Brain microvascular endothelial cell (primary cell): ENCODE results near the gene MAPKAPK2.

Experiments
- DNase-seq: peaks from one replicate; pipeline ENCODE4 v3.0.0-alpha.2; 2020
- H3K27ac ChIP-seq: fragments of 250-450 bp; sonication (Bioruptor Pico); 2 replicates; pipeline ENCODE4 v1.5.1; 2020; ENCODE audit warnings: mild to moderate bottlenecking, moderate library complexity
- H3K27me3 ChIP-seq: fragments of 250-450 bp; sonication (Bioruptor Pico); replicated peaks from 2 replicates; pipeline ENCODE4 v1.5.1; 2020; ENCODE audit warnings: mild to moderate bottlenecking
- H3K36me3 ChIP-seq: fragments of 250-450 bp; sonication (Bioruptor Pico); replicated peaks from 2 replicates; pipeline ENCODE4 v1.5.1; 2020; ENCODE audit warnings: mild to moderate bottlenecking
- H3K4me3 ChIP-seq: 2 replicates; pipeline ENCODE4 v1.5.1; 2011; ENCODE audit warnings: low read depth, mild to moderate bottlenecking, control low read depth, low read length, moderate library complexity
- CTCF ChIP-seq: IDR thresholded peaks from 2 replicates; pipeline ENCODE4 v1.5.1; 2011; ENCODE audit warnings: low read depth, mild to moderate bottlenecking, moderate library complexity, low read length, control low read depth, inconsistent platforms; ENCODE audit errors: missing control alignments
- in situ Hi-C: cut with HindIII; loops from 2 replicates; pipeline ENCODE4 v1.10.0; 2017; ENCODE audit warnings: low sequenced_read_pairs, low pct_ligation_motif_present

Gene MAPKAPK2

GRCh38 chr1:206651958-206652890 lies 32.5 kb upstream of the MAPKAPK2 start:
- Histone ChIP-seq H3K4me3 (no peak overlapping the region), H3K27ac (no peak overlapping the region), H3K36me3 (peaks cover 16% of the 10 kb centered on the region), H3K27me3 (no peaks in the 10 kb centered on the region)
- no peak for TF ChIP-seq CTCF
- no peak for DNase-seq
- in situ Hi-C loops = no loop called here

- Histone ChIP-seq H3K36me3 (peaks cover 6% of the 10 kb centered on the region), H3K27ac (no peak overlapping the region), H3K27me3 (no peaks in the 10 kb centered on the region), H3K4me3 (no peak overlapping the region)
- in situ Hi-C loops = no loop called here
- no peak for DNase-seq
- no peak for TF ChIP-seq CTCF
Observed at GRCh38 chr1:206653715-206654459, 30.8 kb upstream of the MAPKAPK2 start.

GRCh38 chr1:206654828-206655227 lies 29.9 kb upstream of the MAPKAPK2 start:
- DNase-seq = no peak
- no peak overlapping the region for H3K27ac ChIP-seq
- no peaks in the 10 kb centered on the region for H3K27me3 ChIP-seq
- no peak overlapping the region for H3K4me3 ChIP-seq
- TF ChIP-seq CTCF = no peak
- in situ Hi-C loops = no loop called here
- peaks cover 6% of the 10 kb centered on the region for H3K36me3 ChIP-seq

GRCh38 chr1:206655471-206655882 lies 29.2 kb upstream of the MAPKAPK2 start:
- in situ Hi-C loops = no loop called here

GRCh38 chr1:206656936-206657335 lies 27.8 kb upstream of the MAPKAPK2 start:
- TF ChIP-seq CTCF = no peak

More at GRCh38 chr1:206655471-206655882, 29.2 kb upstream of the MAPKAPK2 start:
- H3K27me3 ChIP-seq = no peaks in the 10 kb centered on the region
- no peak for DNase-seq
- no peak for TF ChIP-seq CTCF
- H3K36me3 ChIP-seq = peaks cover 6% of the 10 kb centered on the region
- H3K4me3 ChIP-seq = no peak overlapping the region
- H3K27ac ChIP-seq = no peak overlapping the region

More at GRCh38 chr1:206656936-206657335, 27.8 kb upstream of the MAPKAPK2 start:
- in situ Hi-C loops = no loop called here
- Histone ChIP-seq H3K4me3 (no peak overlapping the region), H3K27ac (no peak overlapping the region), H3K36me3 (no peaks in the 10 kb centered on the region), H3K27me3 (no peaks in the 10 kb centered on the region)
- DNase-seq = no peak
